Esophagus (tissue), 2 donors: ENCODE data around the gene TMEM94. TPM values are rescaled to one million over a fixed set of nuclear protein-coding genes. Genes with fewer than 3 reads are reported as not detected.
A peak's percentile ranks its signal among the peaks of the same experiment; 100 is the strongest.
"Not testable (repeated sequence)": the region's sequence is repeated elsewhere in the genome, so short reads cannot be mapped to it uniquely, and the experiment has no call there.

ENCODE experiments used
- H3K27ac ChIP-seq, 2 donors: one replicate each; pipeline ENCODE4 v1.5.1; 2013; ENCODE audit warnings: low read depth in 2 of 2, mild to moderate bottlenecking in 2 of 2, inconsistent platforms in 1 of 2, low read length in 1 of 2, moderate library complexity in 1 of 2
- H3K27me3 ChIP-seq, 2 donors: one replicate each; pipeline ENCODE4 v1.6.1; 2013; ENCODE audit warnings: low read length in 2 of 2, control low read depth in 1 of 2, mild to moderate bottlenecking in 1 of 2; ENCODE audit not compliant: insufficient read depth in 2 of 2, control insufficient read depth in 1 of 2
- H3K36me3 ChIP-seq, 2 donors: one replicate each; pipeline ENCODE4 v1.6.1; 2013; ENCODE audit warnings: low read length in 1 of 2; ENCODE audit not compliant: control insufficient read depth in 2 of 2, insufficient read depth in 2 of 2
- H3K4me1 ChIP-seq, 2 donors: one replicate each; pipeline ENCODE4 v1.6.1; 2013; ENCODE audit warnings: low read length in 1 of 2; ENCODE audit not compliant: control insufficient read depth in 2 of 2, insufficient read depth in 2 of 2
- H3K4me3 ChIP-seq, 2 donors: one replicate each; pipeline ENCODE4 v1.5.1; 2013; ENCODE audit warnings: low read length in 2 of 2, mild to moderate bottlenecking in 2 of 2, low read depth in 1 of 2, moderate library complexity in 1 of 2
- H3K9me3 ChIP-seq, 2 donors: one replicate each; pipeline ENCODE4 v1.6.1; 2013; ENCODE audit warnings: mild to moderate bottlenecking in 2 of 2, low read depth in 1 of 2, low read length in 1 of 2, moderate library complexity in 1 of 2; ENCODE audit not compliant: control insufficient read depth in 2 of 2, insufficient read depth in 1 of 2
- WGBS, 2 donors: extraction: QIAGEN DNeasy Blood & Tissue Kit; methylation state at CpG; one replicate each; pipeline ENCODE4 v1.1.7; 2013; 5-methylcytosine and 5-hydroxymethylcytosine counted together
- polyA plus RNA-seq, 2 donors: library from polyadenylated mRNA; stranded (reverse); fragments of 200-250 nt; gene quantifications; one replicate each; pipeline ENCODE4 v1.2.3, GENCODE V29; 2013
- donor health status: healthy with polysubstance abuse.
- donor health status: Bipolar disorder and iron deficiency.

The TMEM94 gene
- polyA plus RNA-seq, 2 donors, result 26.4 to 38.9 TPM

DNA sequence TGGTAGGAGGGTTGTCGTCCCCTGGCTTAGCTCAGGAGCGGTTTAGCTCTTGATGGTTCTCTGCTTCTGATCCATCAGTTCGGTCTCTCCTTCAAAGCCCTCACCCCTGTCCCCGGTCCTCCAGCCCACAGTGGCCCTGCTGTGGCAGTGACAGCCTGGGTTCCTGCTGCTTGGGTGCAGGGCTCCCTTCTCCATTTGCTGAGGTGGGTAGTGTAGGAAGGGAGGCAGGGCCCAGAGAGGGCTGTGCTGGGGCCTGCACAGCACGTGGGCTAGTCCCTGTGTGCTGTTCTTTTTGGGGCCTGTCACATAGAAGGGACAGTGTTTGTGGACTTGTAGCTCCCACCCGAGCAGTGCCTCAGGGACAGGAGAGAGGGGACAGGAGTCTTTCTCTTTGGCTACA lies 18.3 kb downstream of the TMEM94 start:
- peaks cover 8 to 21% of the 10 kb centered on the region in 2 donors for H3K36me3 ChIP-seq
- no peak overlapping the region for H3K4me3 ChIP-seq
- H3K27ac ChIP-seq, result no peak overlapping the region
- H3K27me3 ChIP-seq, result no peaks in the 10 kb centered on the region
- H3K4me1 ChIP-seq, result no peaks in the 10 kb centered on the region
- H3K9me3 ChIP-seq, result no peaks in the 10 kb centered on the region
- WGBS, 2 donors, result 89 to 96% methylated on average over 6 of the region's 6 CpGs

- 72 to 80% methylated on average over 13 of the region's 13 CpGs for WGBS, 2 donors
- Histone ChIP-seq H3K36me3 (peaks cover 8 to 21% of the 10 kb centered on the region in 2 donors), H3K9me3 (no peaks in the 10 kb centered on the region), H3K4me3 (no peak overlapping the region), H3K27ac (no peak overlapping the region), H3K4me1 (no peaks in the 10 kb centered on the region), H3K27me3 (no peaks in the 10 kb centered on the region)
Observed at GRCh38 chr17:75475144-75475835, 18.9 kb downstream of the TMEM94 start.

DNA sequence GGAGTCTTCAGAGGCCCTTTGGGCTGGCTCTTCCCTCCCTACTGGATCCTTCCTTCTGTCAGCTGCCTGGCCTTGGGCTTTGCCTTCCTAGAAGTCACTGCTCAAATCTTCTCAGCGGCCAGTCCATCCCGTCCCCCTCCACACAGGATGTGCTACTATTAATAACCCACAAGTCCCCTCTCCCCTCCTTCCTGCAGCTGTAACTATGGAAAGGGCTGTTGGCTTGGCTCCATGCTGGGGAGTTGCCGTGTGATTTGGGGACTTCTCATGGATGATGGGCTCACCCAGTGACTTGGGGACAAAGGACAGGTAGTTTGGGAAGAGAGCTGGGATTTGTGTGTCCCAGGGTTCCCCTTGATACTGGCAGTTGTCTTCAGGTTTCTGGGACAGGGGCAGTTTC lies 19.4 kb downstream of the TMEM94 start:
- H3K36me3 ChIP-seq, result peaks cover 8 to 21% of the 10 kb centered on the region in 2 donors
- no peaks in the 10 kb centered on the region for H3K9me3 ChIP-seq
- no peaks in the 10 kb centered on the region for H3K4me1 ChIP-seq
- 59 to 62% methylated on average over 3 of the region's 3 CpGs for WGBS, 2 donors
- no peak overlapping the region for H3K4me3 ChIP-seq
- peak overlapping the region; percentile 3 to 39 for H3K27ac ChIP-seq
- H3K27me3 ChIP-seq, result no peaks in the 10 kb centered on the region

DNA sequence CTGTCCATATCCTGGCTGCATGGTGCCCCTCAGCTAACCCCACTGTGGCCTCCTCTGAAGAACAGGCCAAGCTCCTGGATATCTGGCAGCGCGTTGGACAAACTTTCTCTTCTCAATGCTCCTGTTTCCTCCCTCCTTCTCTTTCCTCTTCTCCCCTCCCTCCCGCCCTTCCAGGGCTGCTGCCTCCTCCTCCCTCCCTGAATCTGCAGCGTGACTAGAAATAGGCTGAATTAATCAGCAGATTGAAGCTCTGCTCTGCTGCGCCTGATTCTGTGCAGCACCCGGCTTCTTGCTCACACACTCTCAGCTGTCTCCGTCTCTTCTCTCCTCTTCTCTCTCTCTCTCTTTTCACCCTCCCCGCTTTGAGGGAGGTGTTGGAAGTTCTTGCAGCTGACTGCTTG lies 19.8 kb downstream of the TMEM94 start:
- no peaks in the 10 kb centered on the region for H3K4me1 ChIP-seq
- H3K27ac ChIP-seq, result peak overlapping the region; percentile 3 to 39
- peaks cover 8 to 21% of the 10 kb centered on the region in 2 donors for H3K36me3 ChIP-seq
- H3K9me3 ChIP-seq, result no peaks in the 10 kb centered on the region
- 62 to 63% methylated on average over 8 of the region's 8 CpGs for WGBS, 2 donors
- H3K27me3 ChIP-seq, result no peaks in the 10 kb centered on the region
- no peak overlapping the region for H3K4me3 ChIP-seq

DNA sequence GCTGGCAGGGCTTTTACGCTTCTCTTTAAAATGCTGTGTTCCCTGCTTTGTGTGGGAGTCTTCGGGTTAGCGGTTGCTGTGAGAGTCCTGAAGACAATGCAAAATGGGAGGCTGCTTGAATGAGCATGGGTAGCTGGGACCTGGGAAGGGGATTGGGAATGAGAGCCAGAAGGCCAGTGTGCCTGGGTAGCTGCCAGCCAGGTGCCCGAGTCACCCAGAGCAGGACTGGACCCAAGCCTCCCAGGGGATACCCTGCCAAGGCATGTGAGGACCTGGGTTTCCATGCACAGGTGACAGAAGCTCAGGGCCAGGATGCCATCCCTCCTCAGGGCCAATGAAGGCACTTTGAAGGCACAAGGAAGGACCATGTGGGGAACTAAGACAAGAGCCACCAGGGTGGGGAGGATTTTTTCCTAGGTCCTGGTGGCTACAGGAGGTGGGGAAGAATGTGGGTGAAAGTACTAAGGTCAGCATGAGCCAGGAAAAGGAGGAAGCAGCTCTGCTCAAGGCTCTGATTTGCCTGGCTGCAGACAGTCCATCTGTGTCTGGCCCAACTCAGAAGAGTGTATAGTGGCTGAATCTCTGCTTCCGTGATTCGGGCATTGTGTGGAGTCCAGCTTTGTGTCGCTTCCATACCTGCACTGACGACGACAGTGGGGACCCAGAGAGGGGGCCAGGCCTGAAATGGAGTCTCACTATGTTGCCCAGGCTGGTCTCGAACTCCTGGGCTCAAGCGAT lies 20.5 kb downstream of the TMEM94 start:
- Histone ChIP-seq H3K36me3 (peaks cover 8 to 21% of the 10 kb centered on the region in 2 donors), H3K27ac (peak overlapping the region in 1 of 2 donors; percentile 13), H3K4me1 (no peaks in the 10 kb centered on the region), H3K9me3 (no peaks in the 10 kb centered on the region), H3K4me3 (no peak overlapping the region), H3K27me3 (no peaks in the 10 kb centered on the region)
- 66 to 67% methylated on average over 11 of the region's 11 CpGs for WGBS, 2 donors

DNA sequence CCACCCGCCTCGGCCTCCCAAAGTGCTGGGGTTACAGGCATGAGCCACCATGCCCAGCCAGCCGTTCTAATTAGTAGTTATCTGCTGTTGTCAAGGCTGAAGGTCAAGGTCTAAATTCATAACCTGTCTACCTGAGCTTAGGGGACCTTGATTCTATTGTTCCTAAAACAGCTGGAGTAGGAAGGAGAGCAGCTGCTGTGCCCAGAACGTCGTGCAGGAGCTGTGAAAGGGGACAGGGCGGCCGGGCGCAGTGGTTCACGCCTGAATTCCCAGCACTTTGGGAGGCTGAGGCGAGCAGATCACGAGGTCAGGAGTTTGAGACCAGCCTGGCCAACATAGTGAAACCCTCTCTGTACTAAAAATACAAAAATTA lies 21.0 kb downstream of the TMEM94 start:
- not testable (repeated sequence) for H3K27me3 ChIP-seq, H3K9me3 ChIP-seq, H3K4me3 ChIP-seq, H3K27ac ChIP-seq, H3K4me1 ChIP-seq
- peaks cover 7 to 16% of the 10 kb centered on the region in 2 donors for H3K36me3 ChIP-seq
- 86 to 90% methylated on average over 11 of the region's 11 CpGs for WGBS, 2 donors

DNA sequence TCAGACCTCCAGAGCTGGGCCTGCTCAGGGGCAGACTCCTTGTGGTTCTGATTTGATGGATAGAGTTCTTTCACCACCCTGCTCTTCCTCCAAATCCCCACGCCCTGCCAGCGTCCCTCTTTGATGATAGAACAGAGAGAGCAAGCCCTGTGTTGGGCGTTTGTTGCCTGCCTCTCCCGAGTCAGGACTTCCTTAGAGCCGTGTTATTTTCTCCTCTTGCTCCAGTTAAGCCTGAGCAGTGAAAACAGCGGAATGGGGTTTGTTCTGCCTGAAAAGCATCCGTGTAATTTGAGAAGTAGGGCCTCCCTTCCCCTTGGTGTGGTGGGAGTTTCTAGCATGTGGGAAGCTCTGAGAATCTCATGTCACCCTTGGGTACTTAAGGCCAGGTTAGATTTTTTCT lies 22.1 kb downstream of the TMEM94 start:
- Histone ChIP-seq H3K9me3 (no peaks in the 10 kb centered on the region), H3K27ac (no peak overlapping the region), H3K36me3 (peaks cover 0 to 9% of the 10 kb centered on the region in 2 donors), H3K27me3 (no peaks in the 10 kb centered on the region), H3K4me1 (no peaks in the 10 kb centered on the region), H3K4me3 (no peak overlapping the region)
- WGBS, 2 donors, result 83 to 85% methylated on average over 7 of the region's 7 CpGs

- H3K4me1 ChIP-seq, result no peaks in the 10 kb centered on the region
- 94 to 96% methylated on average over 6 of the region's 6 CpGs for WGBS, 2 donors
Observed at GRCh38 chr17:75480281-75480680, 23.8 kb downstream of the TMEM94 start.

GRCh38 chr17:75481194-75482068 lies 25.0 kb downstream of the TMEM94 start:
- no peak overlapping the region for H3K27ac ChIP-seq
- H3K36me3 ChIP-seq, result no peaks in the 10 kb centered on the region
- H3K4me1 ChIP-seq, result no peaks in the 10 kb centered on the region
- WGBS, 2 donors, result 58 to 70% methylated on average over 13 of the region's 13 CpGs
- H3K27me3 ChIP-seq, result no peaks in the 10 kb centered on the region
- no peaks in the 10 kb centered on the region for H3K9me3 ChIP-seq
- no peak overlapping the region for H3K4me3 ChIP-seq

More at GRCh38 chr17:75480281-75480680, 23.8 kb downstream of the TMEM94 start:
- Histone ChIP-seq H3K4me3 (no peak overlapping the region), H3K36me3 (peaks cover 0 to 1% of the 10 kb centered on the region in 2 donors), H3K27me3 (no peaks in the 10 kb centered on the region), H3K9me3 (no peaks in the 10 kb centered on the region), H3K27ac (no peak overlapping the region)
